Keratinocyte (primary cell): ENCODE data around the gene MAB21L4. TPM values are rescaled to one million over a fixed set of nuclear protein-coding genes. Genes with fewer than 3 reads are reported as not detected.

Experiments
- DNase-seq: peaks from one replicate; pipeline ENCODE4 v3.0.0-alpha.2; 2011; ENCODE audit warnings: low read depth, missing footprints, low spot score
- FAIRE-seq: peaks from 2 replicates; lab custom pipeline; 2011; peaks lifted over from hg19 to GRCh38; lab: Jason Lieb, UNC
- H2AFZ ChIP-seq: 2 replicates; pipeline ENCODE4 v1.6.0; 2012; ENCODE audit warnings: low read length, control low read depth, inconsistent platforms; ENCODE audit not compliant: control insufficient read depth
- H3K27ac ChIP-seq: 2 replicates; pipeline ENCODE4 v1.5.1; 2011; ENCODE audit warnings: low read length; ENCODE audit not compliant: control insufficient read depth, insufficient read depth
- H3K27me3 ChIP-seq: 3 replicates; pipeline ENCODE4 v1.6.0; 2011; ENCODE audit warnings: low read length; ENCODE audit not compliant: control insufficient read depth, insufficient read depth; ENCODE audit errors: extremely low read depth
- H3K36me3 ChIP-seq, 2 experiments: 2 replicates in 1 of 2; 3 replicates in 1 of 2; pipeline ENCODE4 v1.5.1; 2011; ENCODE audit warnings: low read length in 2 of 2, mild to moderate bottlenecking in 1 of 2; ENCODE audit not compliant: control insufficient read depth in 2 of 2, insufficient read depth in 2 of 2; ENCODE audit errors: extremely low read depth in 1 of 2
- H3K4me1 ChIP-seq: 3 replicates; pipeline ENCODE4 v1.5.1; 2011; ENCODE audit warnings: low read length; ENCODE audit not compliant: control insufficient read depth, insufficient read depth; ENCODE audit errors: extremely low read depth
- H3K4me2 ChIP-seq: 3 replicates; pipeline ENCODE4 v1.6.0; 2011; ENCODE audit warnings: low read depth, low read length; ENCODE audit not compliant: control insufficient read depth, insufficient read depth; ENCODE audit errors: extremely low read depth
- H3K4me3 ChIP-seq, 3 experiments: fragments of 200-600 bp in 1 of 3; sonication (generic) in 1 of 3; 2 replicates in 2 of 3; 3 replicates in 1 of 3; pipeline ENCODE4 v1.5.1; 2011 to 2016; ENCODE audit warnings: low read length in 3 of 3, mild to moderate bottlenecking in 3 of 3, control low read depth in 2 of 3, inconsistent platforms in 1 of 3, low read depth in 1 of 3, mixed read lengths in 1 of 3, mixed run types in 1 of 3, moderate library complexity in 1 of 3; ENCODE audit not compliant: control insufficient read depth in 2 of 3, insufficient read depth in 2 of 3; ENCODE audit errors: extremely low read depth in 1 of 3
- H3K79me2 ChIP-seq: 2 replicates; pipeline ENCODE4 v1.6.0; 2012; ENCODE audit warnings: low read length; ENCODE audit not compliant: control insufficient read depth, insufficient read depth
- H3K9ac ChIP-seq: 3 replicates; pipeline ENCODE4 v1.6.0; 2011; ENCODE audit warnings: low read length; ENCODE audit not compliant: control insufficient read depth, insufficient read depth; ENCODE audit errors: extremely low read depth
- H3K9me1 ChIP-seq: 3 replicates; pipeline ENCODE4 v1.6.0; 2011; ENCODE audit warnings: low read length; ENCODE audit not compliant: control insufficient read depth, insufficient read depth; ENCODE audit errors: extremely low read depth
- H3K9me3 ChIP-seq: 2 replicates; pipeline ENCODE4 v1.5.1; 2012; ENCODE audit warnings: low read depth, low read length; ENCODE audit not compliant: control insufficient read depth
- H4K20me1 ChIP-seq: 3 replicates; pipeline ENCODE4 v1.6.0; 2011; ENCODE audit warnings: low read length; ENCODE audit not compliant: control insufficient read depth, insufficient read depth; ENCODE audit errors: extremely low read depth
- EZH2 ChIP-seq: IDR thresholded peaks from one replicate; pipeline ENCODE4 v1.6.1; 2012; ENCODE audit warnings: inconsistent platforms, mild to moderate bottlenecking, low read length, moderate library complexity
- dilution Hi-C: fragments of 300-500 bp; cut with MboI; formaldehyde crosslinking; loops from one replicate; pipeline ENCODE4 v1.7.0; 2020; ENCODE audit warnings: low sequenced_read_pairs; ENCODE audit not compliant: extremely low pct_ligation_motif_present
- polyA plus RNA-seq, 5 experiments: library from polyadenylated mRNA; depleted of rRNA in 3 of 5; stranded (reverse) in 3 of 5; stranded (forward) in 1 of 5; unstranded in 1 of 5; fragments of >200 nt; gene quantifications; 1 replicate in 1 of 5; 2 replicates in 3 of 5; 3 replicates in 1 of 5; pipeline versions ENCODE4 v1.2.1 to v1.2.3, GENCODE V29; 2011 to 2012; ENCODE audit warnings: missing spikeins in 2 of 5, low read depth in 1 of 5, low replicate concordance in 1 of 5
- TF ChIP-seq, protein P1 (sequence below), 3 experiments: IDR thresholded peaks in 1 of 3; conservative IDR thresholded peaks in 1 of 3; optimal IDR thresholded peaks in 1 of 3; 2 replicates in 2 of 3; 3 replicates in 1 of 3; pipeline versions ENCODE3 to v1.5.1; 2011; ENCODE audit warnings: low read length in 3 of 3, mild to moderate bottlenecking in 3 of 3, moderate library complexity in 2 of 3, control low read depth in 1 of 3, inconsistent platforms in 1 of 3; ENCODE audit not compliant: insufficient read depth in 2 of 3; ENCODE audit errors: extremely low read depth in 1 of 3

MAB21L4 gene
- polyA plus RNA-seq, 1 donor (not counting 4 experiments of a cell fraction or from before 2014, with no cell fraction given) = 0.37 TPM

DNA sequence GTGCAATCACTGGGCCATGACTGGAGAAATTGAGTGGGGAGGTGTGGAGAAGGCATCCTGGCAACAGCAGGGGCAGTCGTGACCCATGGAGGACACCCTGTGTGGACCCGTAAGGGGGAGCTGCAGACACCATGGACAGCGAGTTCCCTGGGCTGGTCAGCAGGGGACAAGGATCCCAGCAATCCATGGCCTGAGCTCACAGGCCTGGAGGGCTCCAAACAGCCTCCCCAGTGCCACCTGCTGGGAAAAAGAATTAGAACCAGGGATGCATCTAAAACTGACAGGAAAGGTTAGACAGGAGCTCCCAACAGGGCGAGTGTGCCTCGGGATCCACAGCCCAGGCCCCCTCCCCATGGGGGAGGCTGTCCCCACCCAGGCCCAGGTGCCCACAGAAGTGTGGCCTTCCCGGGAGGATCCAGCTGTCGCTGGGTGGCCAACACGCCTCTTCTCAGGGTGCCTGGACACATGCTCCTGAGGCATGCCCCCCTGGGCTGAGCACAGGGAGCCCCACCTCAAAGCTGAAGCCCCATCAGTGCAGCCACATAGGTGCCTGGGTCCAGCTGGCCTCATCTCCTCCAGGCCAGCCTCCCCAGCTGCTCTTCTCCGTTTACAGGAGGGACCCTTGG lies 55.4 kb downstream of the MAB21L4 start:
- Histone ChIP-seq H3K4me2 (no peak overlapping the region), H3K4me1 (no peaks in the 10 kb centered on the region), H3K9ac (no peak overlapping the region), H3K9me1 (no peaks in the 10 kb centered on the region), H3K9me3 (no peaks in the 10 kb centered on the region), H3K4me3 (no peak overlapping the region), H3K79me2 (no peaks in the 10 kb centered on the region), H3K27ac (no peak overlapping the region), H2AFZ (no peak overlapping the region), H3K36me3 (no peaks in the 10 kb centered on the region), H3K27me3 (peaks cover 10% of the 10 kb centered on the region), H4K20me1 (no peaks in the 10 kb centered on the region)
- dilution Hi-C loops = no loop called here
- TF ChIP-seq EZH2 = no peak
- TF ChIP-seq, protein P1, sequence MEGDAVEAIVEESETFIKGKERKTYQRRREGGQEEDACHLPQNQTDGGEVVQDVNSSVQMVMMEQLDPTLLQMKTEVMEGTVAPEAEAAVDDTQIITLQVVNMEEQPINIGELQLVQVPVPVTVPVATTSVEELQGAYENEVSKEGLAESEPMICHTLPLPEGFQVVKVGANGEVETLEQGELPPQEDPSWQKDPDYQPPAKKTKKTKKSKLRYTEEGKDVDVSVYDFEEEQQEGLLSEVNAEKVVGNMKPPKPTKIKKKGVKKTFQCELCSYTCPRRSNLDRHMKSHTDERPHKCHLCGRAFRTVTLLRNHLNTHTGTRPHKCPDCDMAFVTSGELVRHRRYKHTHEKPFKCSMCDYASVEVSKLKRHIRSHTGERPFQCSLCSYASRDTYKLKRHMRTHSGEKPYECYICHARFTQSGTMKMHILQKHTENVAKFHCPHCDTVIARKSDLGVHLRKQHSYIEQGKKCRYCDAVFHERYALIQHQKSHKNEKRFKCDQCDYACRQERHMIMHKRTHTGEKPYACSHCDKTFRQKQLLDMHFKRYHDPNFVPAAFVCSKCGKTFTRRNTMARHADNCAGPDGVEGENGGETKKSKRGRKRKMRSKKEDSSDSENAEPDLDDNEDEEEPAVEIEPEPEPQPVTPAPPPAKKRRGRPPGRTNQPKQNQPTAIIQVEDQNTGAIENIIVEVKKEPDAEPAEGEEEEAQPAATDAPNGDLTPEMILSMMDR (optimal IDR thresholded peaks at IDR 0.05 in 1 of 3, IDR thresholded peaks at IDR 0.05 in 1 of 3, conservative IDR thresholded peaks at IDR 0.05 in 1 of 3; ENCODE audit: extremely low read depth in 1 of 3, insufficient read depth in 2 of 3, low read length in 3 of 3) = peak; percentile 62 to 76 (median 63)
- FAIRE-seq (no peak), DNase-seq (no peak)

DNA sequence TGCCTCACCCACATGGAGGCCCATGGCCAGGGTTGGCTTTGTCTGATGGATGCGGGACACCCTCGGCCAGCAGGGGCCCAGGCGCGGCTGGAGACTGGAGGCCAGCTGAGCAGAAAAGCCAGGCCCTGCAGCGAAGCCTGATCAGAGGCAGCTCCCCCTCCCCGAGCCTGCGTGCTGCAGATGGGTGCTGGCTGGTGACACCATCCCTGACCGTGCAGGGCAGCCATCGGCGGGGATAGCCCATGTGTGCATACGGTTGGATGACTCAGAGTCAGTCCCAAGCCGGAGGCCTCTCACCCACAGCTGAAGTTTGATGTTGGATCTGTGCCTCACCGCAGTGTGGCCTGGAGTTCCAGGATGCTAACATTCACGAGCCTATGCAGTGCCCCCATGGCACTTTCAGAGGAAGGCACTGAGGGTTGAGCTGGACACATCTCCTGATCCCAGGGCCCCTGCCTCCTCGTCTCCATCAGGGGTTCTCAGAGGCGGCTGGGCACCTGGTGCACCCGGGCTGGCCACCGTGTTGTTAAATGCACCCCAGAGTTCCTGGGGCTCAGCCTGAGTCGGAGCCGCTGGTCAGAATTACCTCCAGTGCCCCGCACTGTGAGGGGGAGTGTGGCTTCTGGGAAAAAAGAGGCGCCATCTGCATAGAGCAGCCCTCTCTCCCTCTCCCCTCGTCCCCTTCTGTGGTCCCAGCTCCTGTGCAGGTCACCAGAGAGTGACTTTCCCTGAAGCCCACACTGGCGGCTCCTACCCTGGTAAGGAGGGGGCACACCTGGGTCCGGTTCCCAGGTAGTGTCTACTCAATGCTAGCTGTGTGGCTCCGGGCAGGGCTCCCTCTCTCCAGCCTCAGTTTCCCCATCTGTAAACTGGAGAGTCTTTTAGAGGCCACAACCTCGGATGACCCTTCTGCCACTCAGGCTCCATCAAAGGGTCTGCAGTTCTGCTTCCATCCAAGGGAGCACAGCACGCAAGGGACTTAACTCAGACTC lies 56.5 kb downstream of the MAB21L4 start:
- Histone ChIP-seq H3K9me3 (no peaks in the 10 kb centered on the region), H3K4me1 (no peaks in the 10 kb centered on the region), H3K4me3 (no peak overlapping the region), H3K27me3 (peaks cover 10% of the 10 kb centered on the region), H3K36me3 (no peaks in the 10 kb centered on the region), H3K9me1 (no peaks in the 10 kb centered on the region), H3K9ac (no peak overlapping the region), H2AFZ (no peak overlapping the region), H4K20me1 (no peaks in the 10 kb centered on the region), H3K79me2 (no peaks in the 10 kb centered on the region), H3K27ac (no peak overlapping the region), H3K4me2 (no peak overlapping the region)
- FAIRE-seq (no peak), DNase-seq (no peak)
- dilution Hi-C loops = no loop called here
- no peak for TF ChIP-seq EZH2
- TF ChIP-seq, protein P1 (optimal IDR thresholded peaks at IDR 0.05 in 1 of 3, IDR thresholded peaks at IDR 0.05 in 1 of 3, conservative IDR thresholded peaks at IDR 0.05 in 1 of 3; ENCODE audit: extremely low read depth in 1 of 3, insufficient read depth in 2 of 3, low read length in 3 of 3) = no peak
